Mesendoderm (in vitro differentiated cells): ENCODE measurements around the gene AFF3.
A peak's percentile ranks its signal among the peaks of the same experiment; 100 is the strongest.

Experiments used
- DNase-seq: peaks from one replicate; pipeline ENCODE4 v3.0.0; 2013
- H2AK5ac ChIP-seq: 2 replicates; pipeline ENCODE4 v1.6.1; 2013; ENCODE audit warnings: low read length, inconsistent platforms
- H2BK120ac ChIP-seq: 2 replicates; pipeline ENCODE4 v1.6.1; 2013; ENCODE audit warnings: low read depth, mild to moderate bottlenecking, low read length, moderate library complexity, mixed read lengths
- H2BK15ac ChIP-seq: replicated peaks from 2 replicates; pipeline ENCODE4 v1.6.1; 2013; ENCODE audit warnings: low read depth, mild to moderate bottlenecking, moderate library complexity
- H2BK5ac ChIP-seq: 2 replicates; pipeline ENCODE4 v1.6.1; 2013; ENCODE audit warnings: low read length, inconsistent platforms
- H3K18ac ChIP-seq: 2 replicates; pipeline ENCODE4 v1.6.1; 2013; ENCODE audit warnings: mild to moderate bottlenecking, low read length, mixed read lengths
- H3K23ac ChIP-seq: one replicate; pipeline ENCODE4 v1.6.1; 2013; ENCODE audit warnings: low read length
- H3K27ac ChIP-seq: 2 replicates; pipeline ENCODE4 v1.5.1; 2013; ENCODE audit warnings: low read depth, mild to moderate bottlenecking, inconsistent platforms, low read length, moderate library complexity
- H3K27me3 ChIP-seq: 2 replicates; pipeline ENCODE4 v1.6.1; 2013; ENCODE audit warnings: low read length, control low read depth, mild to moderate bottlenecking, inconsistent platforms; ENCODE audit not compliant: insufficient read depth, poor library complexity
- H3K36me3 ChIP-seq: 2 replicates; pipeline ENCODE4 v1.6.1; 2013; ENCODE audit warnings: low read length, inconsistent platforms; ENCODE audit not compliant: control insufficient read depth, insufficient read depth
- H3K4ac ChIP-seq: one replicate; pipeline ENCODE4 v1.6.1; 2013; ENCODE audit warnings: low read depth, mild to moderate bottlenecking, low read length, moderate library complexity
- H3K4me1 ChIP-seq: 2 replicates; pipeline ENCODE4 v1.6.1; 2013; ENCODE audit warnings: low read depth, low read length, inconsistent platforms; ENCODE audit not compliant: control insufficient read depth
- H3K4me2 ChIP-seq: 2 replicates; pipeline ENCODE4 v1.6.1; 2013; ENCODE audit warnings: low read length
- H3K4me3 ChIP-seq: 2 replicates; pipeline ENCODE4 v1.5.1; 2013; ENCODE audit warnings: mild to moderate bottlenecking, low read length
- H3K56ac ChIP-seq: one replicate; pipeline ENCODE4 v1.6.1; 2013; ENCODE audit warnings: low read length
- H3K79me1 ChIP-seq: 2 replicates; pipeline ENCODE4 v1.6.1; 2013; ENCODE audit warnings: low read length, inconsistent platforms
- H3K79me2 ChIP-seq: 2 replicates; pipeline ENCODE4 v1.6.1; 2013; ENCODE audit warnings: mild to moderate bottlenecking, low read length; ENCODE audit not compliant: control insufficient read depth, insufficient read depth
- H3K9ac ChIP-seq: 2 replicates; pipeline ENCODE4 v1.6.1; 2013; ENCODE audit warnings: low read length, inconsistent platforms
- H4K5ac ChIP-seq: one replicate; pipeline ENCODE4 v1.6.1; 2013; ENCODE audit warnings: low read length
- H4K8ac ChIP-seq: one replicate; pipeline ENCODE4 v1.6.1; 2013; ENCODE audit warnings: low read depth, mild to moderate bottlenecking, control low read depth, low read length, moderate library complexity
- WGBS: extraction: QIAGEN DNeasy Blood & Tissue Kit; methylation state at CpG from one replicate; pipeline ENCODE4 v1.1.7; 2013; ENCODE audit warnings: low lambda C conversion rate, missing lambda C conversion rate; ENCODE audit not compliant: insufficient coverage; ENCODE audit errors: extremely low coverage; 5-methylcytosine and 5-hydroxymethylcytosine counted together

AFF3 gene

GRCh38 chr2:100125626-100126025 lies 16.8 kb downstream of the AFF3 start:
- no peaks in the 10 kb centered on the region for H3K27me3 ChIP-seq
- no peak overlapping the region for H3K23ac ChIP-seq
- no peak overlapping the region for H3K4ac ChIP-seq
- peak; percentile 10 for DNase-seq
- H2AK5ac ChIP-seq = no peak overlapping the region
- H3K79me1 ChIP-seq = no peaks in the 10 kb centered on the region
- H2BK15ac ChIP-seq = no peak overlapping the region
- no peak overlapping the region for H3K4me2 ChIP-seq
- no peaks in the 10 kb centered on the region for H3K36me3 ChIP-seq
- no peaks in the 10 kb centered on the region for H3K4me1 ChIP-seq
- no peak overlapping the region for H2BK120ac ChIP-seq
- H3K4me3 ChIP-seq = no peak overlapping the region
- no peak overlapping the region for H4K8ac ChIP-seq
- H3K18ac ChIP-seq = no peak overlapping the region
- H2BK5ac ChIP-seq = no peak overlapping the region
- H3K27ac ChIP-seq = no peak overlapping the region
- H3K9ac ChIP-seq = no peak overlapping the region
- H4K5ac ChIP-seq = no peak overlapping the region
- WGBS = no CpG with 5 or more reads among the region's 2 CpGs
- no peaks in the 10 kb centered on the region for H3K79me2 ChIP-seq
- H3K56ac ChIP-seq = no peak overlapping the region

DNA sequence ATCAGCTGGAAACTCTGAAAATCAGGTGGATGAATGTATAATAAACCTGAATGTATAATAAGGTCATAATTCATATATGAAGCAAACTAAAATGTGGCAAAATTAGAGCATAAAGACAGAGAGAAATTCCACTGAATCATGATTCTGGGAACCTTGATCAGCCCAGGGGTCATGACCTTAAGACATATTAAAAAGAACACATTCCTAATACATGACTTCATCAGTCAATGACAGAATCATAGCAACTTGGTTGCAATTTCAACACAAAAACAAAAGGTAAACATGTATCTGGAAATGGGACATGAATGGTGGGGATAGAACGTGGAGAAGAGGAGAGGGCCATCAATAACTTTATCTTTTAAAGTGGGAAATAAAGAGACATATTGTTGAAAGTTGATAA lies 17.6 kb downstream of the AFF3 start:
- Histone ChIP-seq H3K4me2 (no peak overlapping the region), H2AK5ac (no peak overlapping the region), H2BK15ac (no peak overlapping the region), H3K27me3 (no peaks in the 10 kb centered on the region), H3K4ac (no peak overlapping the region), H4K8ac (no peak overlapping the region), H3K79me1 (no peaks in the 10 kb centered on the region), H3K79me2 (no peaks in the 10 kb centered on the region), H2BK120ac (no peak overlapping the region), H3K18ac (no peak overlapping the region), H2BK5ac (no peak overlapping the region), H4K5ac (no peak overlapping the region), H3K4me1 (no peaks in the 10 kb centered on the region), H3K56ac (no peak overlapping the region), H3K23ac (no peak overlapping the region), H3K27ac (no peak overlapping the region), H3K36me3 (no peaks in the 10 kb centered on the region), H3K9ac (no peak overlapping the region), H3K4me3 (no peak overlapping the region)
- no CpG with 5 or more reads among the region's 1 CpG for WGBS
- no peak for DNase-seq

GRCh38 chr2:100121124-100121718 lies 21.2 kb downstream of the AFF3 start:
- Histone ChIP-seq H3K23ac (no peak overlapping the region), H2BK15ac (no peak overlapping the region), H2BK5ac (no peak overlapping the region), H3K27ac (no peak overlapping the region), H4K5ac (no peak overlapping the region), H3K79me2 (no peaks in the 10 kb centered on the region), H2AK5ac (no peak overlapping the region), H3K18ac (no peak overlapping the region), H3K56ac (no peak overlapping the region), H4K8ac (no peak overlapping the region), H3K4me2 (no peak overlapping the region), H3K79me1 (no peaks in the 10 kb centered on the region), H3K4me3 (no peak overlapping the region), H3K9ac (no peak overlapping the region), H3K27me3 (no peaks in the 10 kb centered on the region), H3K4me1 (no peaks in the 10 kb centered on the region), H2BK120ac (no peak overlapping the region), H3K36me3 (no peaks in the 10 kb centered on the region), H3K4ac (no peak overlapping the region)
- no CpG with 5 or more reads among the region's 4 CpGs for WGBS
- no peak for DNase-seq

GRCh38 chr2:100119235-100119634 lies 23.2 kb downstream of the AFF3 start:
- H2AK5ac ChIP-seq = no peak overlapping the region
- H3K79me2 ChIP-seq = no peaks in the 10 kb centered on the region
- no peak overlapping the region for H2BK120ac ChIP-seq
- H3K79me1 ChIP-seq = no peaks in the 10 kb centered on the region
- no peak overlapping the region for H3K56ac ChIP-seq
- no peak overlapping the region for H3K23ac ChIP-seq
- no peak overlapping the region for H4K8ac ChIP-seq
- H3K9ac ChIP-seq = no peak overlapping the region
- H3K4me3 ChIP-seq = no peak overlapping the region
- H3K36me3 ChIP-seq = no peaks in the 10 kb centered on the region
- no peaks in the 10 kb centered on the region for H3K27me3 ChIP-seq
- H2BK15ac ChIP-seq = no peak overlapping the region
- no peak overlapping the region for H3K18ac ChIP-seq
- H3K4ac ChIP-seq = no peak overlapping the region
- no peak overlapping the region for H3K4me2 ChIP-seq
- peak; percentile 65 for DNase-seq
- no CpG with 5 or more reads among the region's 1 CpG for whole genome bisulfite sequencing
- no peak overlapping the region for H3K27ac ChIP-seq
- no peak overlapping the region for H2BK5ac ChIP-seq
- no peak overlapping the region for H4K5ac ChIP-seq
- no peaks in the 10 kb centered on the region for H3K4me1 ChIP-seq

GRCh38 chr2:100113990-100114433 lies 28.4 kb downstream of the AFF3 start:
- Histone ChIP-seq H3K79me2 (no peaks in the 10 kb centered on the region), H3K4ac (no peak overlapping the region), H3K4me1 (no peaks in the 10 kb centered on the region), H3K23ac (no peak overlapping the region), H3K18ac (no peak overlapping the region), H3K27me3 (no peaks in the 10 kb centered on the region), H4K8ac (no peak overlapping the region), H2AK5ac (no peak overlapping the region), H2BK5ac (no peak overlapping the region), H4K5ac (no peak overlapping the region), H3K36me3 (no peaks in the 10 kb centered on the region), H2BK120ac (no peak overlapping the region), H3K79me1 (no peaks in the 10 kb centered on the region), H2BK15ac (no peak overlapping the region), H3K4me3 (no peak overlapping the region), H3K9ac (no peak overlapping the region), H3K56ac (no peak overlapping the region), H3K4me2 (no peak overlapping the region), H3K27ac (no peak overlapping the region)
- DNase-seq = no peak
- no CpG with 5 or more reads among the region's 2 CpGs for WGBS

DNA sequence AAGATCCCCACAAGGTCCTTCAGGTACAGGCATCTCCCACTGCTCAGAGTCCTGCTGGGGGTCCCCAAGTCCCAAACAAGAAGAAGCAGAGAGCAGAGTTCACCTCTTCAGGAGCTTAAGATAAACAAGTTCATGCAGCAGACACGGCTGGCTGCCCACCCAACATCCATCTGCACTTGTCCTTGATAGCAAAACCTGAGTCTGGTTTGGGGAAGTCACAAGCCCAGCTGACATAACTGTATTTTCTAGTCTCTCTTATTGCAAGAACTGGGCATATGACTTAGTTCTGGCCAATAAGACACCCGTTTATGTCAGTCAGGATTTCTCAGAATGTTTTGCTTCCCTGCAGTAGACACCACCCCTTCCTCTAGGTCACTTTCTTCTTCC lies 31.8 kb downstream of the AFF3 start:
- H3K27ac ChIP-seq = no peak overlapping the region
- H3K18ac ChIP-seq = no peak overlapping the region
- no peak overlapping the region for H4K8ac ChIP-seq
- no peak overlapping the region for H2BK5ac ChIP-seq
- H3K23ac ChIP-seq = no peak overlapping the region
- H3K79me1 ChIP-seq = no peaks in the 10 kb centered on the region
- no peak overlapping the region for H3K4ac ChIP-seq
- no peak overlapping the region for H2BK15ac ChIP-seq
- H3K79me2 ChIP-seq = no peaks in the 10 kb centered on the region
- no peaks in the 10 kb centered on the region for H3K27me3 ChIP-seq
- H3K4me1 ChIP-seq = no peaks in the 10 kb centered on the region
- no peak overlapping the region for H4K5ac ChIP-seq
- no peak overlapping the region for H3K9ac ChIP-seq
- no peak overlapping the region for H3K4me2 ChIP-seq
- WGBS = no CpG with 5 or more reads among the region's 2 CpGs
- DNase-seq = no peak
- H3K36me3 ChIP-seq = no peaks in the 10 kb centered on the region
- H3K56ac ChIP-seq = no peak overlapping the region
- H2AK5ac ChIP-seq = no peak overlapping the region
- H2BK120ac ChIP-seq = no peak overlapping the region
- H3K4me3 ChIP-seq = no peak overlapping the region
